HEK293T (cell line): ENCODE measurements around the gene RNF207.

Source experiments
- CTCF ChIA-PET: fragments of 350-600 bp; formaldehyde crosslinking; extraction: SDS; loops from one replicate; lab custom pipeline; 2021; ENCODE audit warnings: antibody characterized with exemption, inconsistent platforms; lab: Yijun Ruan, JAX
- POLR2A ChIA-PET: fragments of 350-600 bp; formaldehyde crosslinking; extraction: SDS; loops from one replicate; lab custom pipeline; 2020; ENCODE audit warnings: antibody characterized with exemption, inconsistent platforms; lab: Yijun Ruan, JAX
- DNase-seq: peaks from one replicate; pipeline ENCODE4 v3.0.0; 2012; ENCODE audit warnings: mixed read lengths; ENCODE audit errors: extremely low spot score
- ARNT ChIP-seq: fragments of 450-650 bp; IDR thresholded peaks from 2 replicates; pipeline ENCODE4 v1.6.1; 2017; ENCODE audit warnings: mild to moderate bottlenecking
- BHLHE40 ChIP-seq: fragments of 450-650 bp; IDR thresholded peaks from 2 replicates; pipeline ENCODE4 v1.6.1; 2016; ENCODE audit warnings: mild to moderate bottlenecking, moderate library complexity, borderline replicate concordance
- CTBP1 ChIP-seq: fragments of 450-650 bp; IDR thresholded peaks from 2 replicates; pipeline ENCODE4 v1.6.1; 2016; ENCODE audit warnings: borderline replicate concordance
- ELF4 ChIP-seq: fragments of 450-650 bp; IDR thresholded peaks from 2 replicates; pipeline ENCODE4 v1.6.1; 2017; ENCODE audit warnings: antibody characterized with exemption
- FOXA1 ChIP-seq: fragments of 450-650 bp; IDR thresholded peaks from 2 replicates; pipeline ENCODE4 v1.6.1; 2016; ENCODE audit warnings: mild to moderate bottlenecking
- FOXK2 ChIP-seq: fragments of 450-650 bp; IDR thresholded peaks from 2 replicates; pipeline ENCODE4 v1.6.1; 2016; ENCODE audit warnings: mild to moderate bottlenecking
- FOXM1 ChIP-seq: fragments of 450-650 bp; IDR thresholded peaks from 2 replicates; pipeline ENCODE4 v1.6.1; 2017; ENCODE audit warnings: mild to moderate bottlenecking, borderline replicate concordance
- HDGF ChIP-seq: fragments of 450-650 bp; IDR thresholded peaks from 2 replicates; pipeline ENCODE4 v1.6.1; 2017; ENCODE audit warnings: antibody characterized with exemption, borderline replicate concordance
- L3MBTL2 ChIP-seq: fragments of 450-650 bp; conservative IDR thresholded peaks from 2 replicates; pipeline ENCODE4 v1.6.1; 2016; ENCODE audit warnings: mild to moderate bottlenecking
- LEF1 ChIP-seq: fragments of 450-650 bp; IDR thresholded peaks from 2 replicates; pipeline ENCODE4 v1.6.1; 2017; ENCODE audit warnings: mild to moderate bottlenecking, borderline replicate concordance
- NFRKB ChIP-seq: fragments of 450-650 bp; IDR thresholded peaks from 2 replicates; pipeline ENCODE4 v1.6.1; 2016; ENCODE audit warnings: mild to moderate bottlenecking, moderate library complexity
- SP1 ChIP-seq: fragments of 450-650 bp; IDR thresholded peaks from 2 replicates; pipeline ENCODE4 v1.6.1; 2017
- SUZ12 ChIP-seq: fragments of 450-650 bp; IDR thresholded peaks from 2 replicates; pipeline ENCODE4 v1.6.1; 2016; ENCODE audit warnings: mild to moderate bottlenecking
- TARDBP ChIP-seq: fragments of 450-650 bp; IDR thresholded peaks from 2 replicates; pipeline ENCODE4 v1.6.1; 2016
- ZNF384 ChIP-seq: fragments of 450-650 bp; IDR thresholded peaks from 2 replicates; pipeline ENCODE4 v1.6.1; 2016
- TF ChIP-seq, protein P1 (sequence below): fragments of 450-650 bp; IDR thresholded peaks from 2 replicates; pipeline ENCODE4 v1.6.1; 2016

Gene RNF207

DNA sequence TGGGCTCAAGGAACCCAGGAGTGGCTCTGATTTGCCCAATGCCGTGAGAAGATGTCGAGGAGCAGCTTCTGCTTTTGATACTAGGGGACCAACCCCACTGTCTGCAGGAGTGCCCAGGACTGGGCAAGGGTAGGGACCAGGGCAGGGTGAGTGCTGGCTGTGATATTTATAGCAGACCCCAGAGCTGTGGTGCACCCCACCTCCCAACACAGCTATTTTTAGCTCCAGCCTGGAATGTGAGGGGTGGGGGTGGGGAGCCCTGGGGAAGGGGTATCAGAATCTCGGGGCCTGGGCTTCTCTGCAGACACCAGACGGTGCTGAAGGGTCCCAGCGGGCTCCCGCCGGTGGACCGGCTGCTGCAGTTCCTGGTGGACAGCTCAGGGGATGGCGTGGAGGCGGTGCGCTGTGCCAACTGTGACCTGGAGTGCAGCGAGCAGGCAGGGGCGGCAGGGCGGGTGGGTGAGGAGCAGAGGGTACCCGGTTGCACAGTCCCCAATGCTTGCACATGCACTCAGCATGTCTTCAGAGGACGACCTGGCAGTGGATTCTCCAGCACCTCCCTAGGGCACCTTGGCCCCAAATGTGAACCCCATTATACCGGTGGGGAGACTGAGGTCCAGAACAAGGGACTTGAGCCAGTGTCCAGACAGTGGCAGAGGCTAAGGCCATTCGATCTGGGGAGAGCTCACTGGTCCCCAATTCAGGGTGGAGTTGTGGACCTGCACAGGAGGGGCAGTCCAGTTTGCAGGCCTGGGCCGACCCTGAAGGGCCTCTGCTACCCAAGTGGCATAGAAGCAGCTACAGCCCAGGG, 1.4 kb downstream of the RNF207 start:
- ChIA-PET POLR2A (interaction anchor here (1.2 to 3.9 kb wide), 3 partner anchors 13 to 28 kb away, joined by 4 to 39 read pairs (median 8); partner anchors contain the start of gene ICMT), CTCF (interaction anchor here (1.6 kb wide), 1 partner anchor 215 kb away, joined by 5 read pairs; no protein-coding TSS in a partner anchor)
- DNase-seq: no peak
- no peak for TF ChIP-seq NFRKB
- no peak for TF ChIP-seq CTBP1
- no peak for TF ChIP-seq FOXM1
- no peak for TF ChIP-seq ZNF384
- no peak for TF ChIP-seq TARDBP
- no peak for TF ChIP-seq HDGF
- TF ChIP-seq, protein P1, sequence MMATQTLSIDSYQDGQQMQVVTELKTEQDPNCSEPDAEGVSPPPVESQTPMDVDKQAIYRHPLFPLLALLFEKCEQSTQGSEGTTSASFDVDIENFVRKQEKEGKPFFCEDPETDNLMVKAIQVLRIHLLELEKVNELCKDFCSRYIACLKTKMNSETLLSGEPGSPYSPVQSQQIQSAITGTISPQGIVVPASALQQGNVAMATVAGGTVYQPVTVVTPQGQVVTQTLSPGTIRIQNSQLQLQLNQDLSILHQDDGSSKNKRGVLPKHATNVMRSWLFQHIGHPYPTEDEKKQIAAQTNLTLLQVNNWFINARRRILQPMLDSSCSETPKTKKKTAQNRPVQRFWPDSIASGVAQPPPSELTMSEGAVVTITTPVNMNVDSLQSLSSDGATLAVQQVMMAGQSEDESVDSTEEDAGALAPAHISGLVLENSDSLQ: no peak
- TF ChIP-seq FOXK2: no peak
- TF ChIP-seq SUZ12: no peak
- TF ChIP-seq FOXA1: no peak
- no peak for TF ChIP-seq LEF1
- no peak for TF ChIP-seq ELF4
- TF ChIP-seq ARNT: no peak
- TF ChIP-seq BHLHE40: no peak
- no peak for TF ChIP-seq L3MBTL2
- TF ChIP-seq SP1: no peak

DNA sequence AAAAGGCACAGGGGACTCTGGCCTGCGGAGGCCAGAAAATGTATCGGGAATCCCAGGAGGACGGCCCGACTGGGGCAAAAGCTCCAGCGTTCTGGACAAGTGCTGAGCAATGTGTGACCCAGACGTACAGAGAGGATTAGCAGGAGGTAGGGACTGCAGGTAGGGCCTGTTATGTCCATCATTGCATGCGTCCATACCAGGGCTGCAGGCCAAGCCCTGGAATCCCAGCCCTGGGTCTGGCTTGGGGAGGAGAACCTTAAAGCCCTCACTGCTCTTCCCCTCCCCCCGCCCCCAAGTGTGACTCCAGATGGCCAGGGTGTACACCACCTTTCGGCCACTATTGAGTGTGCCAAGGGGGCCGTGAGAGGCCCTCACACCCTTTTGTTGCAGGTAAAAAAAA, 2.0 kb downstream of the RNF207 start:
- TF ChIP-seq SP1: no peak
- TF ChIP-seq L3MBTL2: no peak
- no peak for TF ChIP-seq LEF1
- TF ChIP-seq ZNF384: no peak
- TF ChIP-seq FOXK2: no peak
- no peak for TF ChIP-seq NFRKB
- TF ChIP-seq, protein P1: no peak
- TF ChIP-seq BHLHE40: no peak
- no peak for TF ChIP-seq HDGF
- TF ChIP-seq FOXA1: no peak
- no peak for TF ChIP-seq FOXM1
- TF ChIP-seq ARNT: no peak
- no peak for TF ChIP-seq CTBP1
- no peak for TF ChIP-seq TARDBP
- TF ChIP-seq ELF4: no peak
- no peak for TF ChIP-seq SUZ12
- DNase-seq: no peak
- ChIA-PET POLR2A (interaction anchor here (3.9 kb wide), 1 partner anchor 27 kb away, joined by 39 read pairs; the partner anchor contains the start of gene ICMT), CTCF (interaction anchor here (0.6 to 0.8 kb wide), 3 partner anchors 10 to 197 kb away, joined by 3 to 5 read pairs (median 3); no protein-coding TSS in a partner anchor)

DNA sequence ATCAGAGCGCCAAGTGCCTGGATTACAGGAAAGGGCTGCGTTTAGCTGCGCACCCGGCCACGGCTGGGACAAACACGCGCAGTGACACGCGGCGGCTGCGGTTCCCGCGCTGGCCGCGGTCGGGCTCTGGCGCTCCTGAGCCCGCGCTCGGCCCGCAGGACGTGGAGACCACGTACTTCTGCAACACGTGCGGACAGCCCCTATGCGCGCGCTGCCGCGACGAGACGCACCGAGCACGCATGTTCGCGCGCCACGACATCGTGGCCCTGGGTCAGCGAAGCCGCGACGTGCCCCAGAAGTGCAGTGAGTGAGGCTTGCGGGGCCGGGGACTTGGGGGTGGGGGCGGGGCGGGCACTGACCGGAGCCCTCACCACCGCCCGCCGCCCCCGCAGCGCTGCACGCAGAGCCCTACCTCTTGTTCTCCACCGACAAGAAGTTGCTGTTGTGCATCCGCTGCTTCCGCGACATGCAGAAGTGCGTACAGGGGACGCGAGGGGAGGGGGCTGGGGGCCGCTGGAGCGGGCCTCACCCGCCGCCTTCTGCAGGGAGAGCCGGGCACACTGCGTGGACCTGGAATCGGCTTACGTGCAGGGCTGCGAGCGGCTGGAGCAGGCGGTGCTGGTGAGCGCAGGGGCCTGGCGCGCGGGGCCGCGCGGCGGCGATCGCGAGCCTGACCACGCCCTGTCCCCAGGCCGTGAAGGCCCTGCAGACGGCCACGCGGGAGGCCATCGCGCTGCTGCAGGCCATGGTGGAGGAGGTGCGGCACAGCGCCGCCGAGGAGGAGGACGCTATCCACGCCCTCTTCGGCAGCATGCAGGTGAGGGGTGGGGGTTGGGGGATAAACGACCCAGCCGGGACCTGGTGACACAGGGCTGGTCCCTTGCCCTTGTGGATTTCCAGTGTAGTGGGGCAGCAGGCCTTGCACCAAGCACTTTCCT, 3.1 kb downstream of the RNF207 start:
- ChIA-PET CTCF (interaction anchor here (0.7 to 0.8 kb wide), 2 partner anchors 9 to 103 kb away, joined by 3 to 5 read pairs; no protein-coding TSS in a partner anchor), POLR2A (no interaction called here)
- DNase-seq: no peak
- TF ChIP-seq FOXK2 (no peak), HDGF (no peak), FOXM1 (no peak), BHLHE40 (no peak), SP1 (no peak), NFRKB (no peak)

DNA sequence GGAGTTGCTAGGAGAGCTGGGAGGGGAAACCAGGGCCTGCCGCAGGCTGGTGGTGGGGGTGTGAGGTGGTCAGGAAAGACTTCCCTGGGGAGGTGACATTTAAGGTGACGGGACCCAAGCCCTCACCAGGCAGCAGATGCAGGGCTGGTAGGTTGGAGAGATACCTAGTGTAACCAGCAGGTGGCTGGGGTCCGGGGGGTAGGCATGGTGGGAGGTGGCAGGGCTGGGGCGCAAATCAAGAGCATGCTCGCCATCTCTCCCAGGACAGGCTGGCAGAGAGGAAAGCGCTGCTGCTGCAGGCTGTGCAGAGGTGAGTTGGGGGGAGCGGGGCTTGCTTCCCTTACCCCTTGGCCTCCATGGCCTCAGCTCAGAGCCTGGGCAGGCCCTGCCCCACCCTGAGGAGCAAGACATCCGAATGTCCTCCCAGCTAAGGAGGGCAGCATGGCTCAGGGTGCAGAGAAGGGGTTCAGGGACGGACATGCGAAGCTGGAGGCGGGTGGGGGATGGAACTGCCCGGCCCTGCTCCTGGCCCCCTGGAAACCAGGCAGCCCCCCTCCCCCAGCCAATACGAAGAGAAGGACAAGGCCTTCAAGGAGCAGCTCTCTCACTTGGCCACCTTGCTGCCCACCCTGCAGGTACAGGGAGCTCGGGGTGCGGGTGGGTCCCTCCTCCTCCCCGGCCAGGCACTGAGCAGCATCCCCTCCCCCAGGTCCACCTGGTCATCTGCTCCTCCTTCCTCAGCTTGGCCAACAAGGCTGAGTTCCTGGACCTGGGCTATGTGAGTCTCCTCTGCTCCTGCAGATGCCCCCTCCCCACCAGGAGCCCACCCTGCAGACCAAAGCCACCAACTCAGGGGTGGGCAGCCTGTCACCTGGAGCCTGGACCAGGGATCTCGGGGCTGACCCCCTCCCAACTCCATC, 4.0 kb downstream of the RNF207 start:
- POLR2A ChIA-PET: no interaction called here

More for the DNA sequence above, 4.0 kb downstream of the RNF207 start:
- CTCF ChIA-PET: no interaction called here
- DNase-seq: no peak
- no peak for TF ChIP-seq ZNF384
- TF ChIP-seq SP1: no peak
- TF ChIP-seq FOXA1: no peak
- TF ChIP-seq FOXM1: no peak
- TF ChIP-seq TARDBP: no peak
- no peak for TF ChIP-seq SUZ12
- TF ChIP-seq, protein P1: no peak
- no peak for TF ChIP-seq FOXK2
